HepG2 (cell line): ENCODE results near the gene ANTKMT. TPM values are rescaled to one million over a fixed set of nuclear protein-coding genes. Genes with fewer than 3 reads are reported as not detected.

Experiments used
- CREB1 ChIP-seq, 2 experiments: fragments of 450-650 bp in 1 of 2; IDR thresholded peaks; 2 replicates each; pipeline ENCODE4 v1.6.1; 2016 to 2017; ENCODE audit warnings: control low read depth in 1 of 2, mild to moderate bottlenecking in 1 of 2, missing compliant biosample characterization in 1 of 2, missing genetic modification characterization in 1 of 2
- EEA1 ChIP-seq: sonication (generic); formaldehyde crosslinking; IDR thresholded peaks from 2 replicates; pipeline ENCODE4 v1.5.1; 2020; ENCODE audit warnings: mild to moderate bottlenecking, missing genetic modification reagents, borderline replicate concordance
- HBP1 ChIP-seq: IDR thresholded peaks from 2 replicates; pipeline ENCODE4 v1.6.1; 2016; ENCODE audit warnings: low read depth, control low read depth
- MLX ChIP-seq: IDR thresholded peaks from 2 replicates; pipeline ENCODE4 v1.6.1; 2016
- NBN ChIP-seq: fragments of 450-650 bp; conservative IDR thresholded peaks from 2 replicates; pipeline ENCODE4 v1.6.1; 2017
- RELA ChIP-seq: sonication (generic); formaldehyde crosslinking; IDR thresholded peaks from 2 replicates; pipeline ENCODE4 v1.4.0; 2020; ENCODE audit warnings: missing genetic modification reagents
- RFX5 ChIP-seq: IDR thresholded peaks from 2 replicates; pipeline ENCODE4 v1.6.1; 2011; ENCODE audit warnings: low read depth, low read length, improper control_type of control experiment
- SRSF1 ChIP-seq: fragments of 200-400 bp; formaldehyde crosslinking; optimal IDR thresholded peaks from 2 replicates; pipeline ENCODE3; 2017; ENCODE audit warnings: mild to moderate bottlenecking, low read depth, low read length, moderate library complexity
- TFE3 ChIP-seq: IDR thresholded peaks from 2 replicates; pipeline ENCODE4 v1.6.1; 2016
- TRIM24 ChIP-seq: sonication (generic); formaldehyde crosslinking; IDR thresholded peaks from 2 replicates; pipeline ENCODE4 v1.8.0; 2022; ENCODE audit warnings: mild to moderate bottlenecking, missing genetic modification reagents
- YEATS2 ChIP-seq: sonication (generic); formaldehyde crosslinking; IDR thresholded peaks from 2 replicates; pipeline ENCODE4 v1.4.0; 2020; ENCODE audit warnings: missing genetic modification reagents, borderline replicate concordance
- ZKSCAN1 ChIP-seq: fragments of 150-350 bp; IDR thresholded peaks from 2 replicates; pipeline ENCODE4 v1.6.1; 2014; ENCODE audit warnings: low read length
- ZNF180 ChIP-seq: sonication (generic); formaldehyde crosslinking; IDR thresholded peaks from 2 replicates; pipeline ENCODE4 v1.4.0; 2020; ENCODE audit warnings: low read depth, missing genetic modification reagents, borderline replicate concordance
- ZNF280D ChIP-seq: sonication (generic); formaldehyde crosslinking; IDR thresholded peaks from 2 replicates; pipeline ENCODE4 v1.5.1; 2020; ENCODE audit warnings: mild to moderate bottlenecking, missing genetic modification reagents
- ZNF513 ChIP-seq: sonication (generic); formaldehyde crosslinking; conservative IDR thresholded peaks from 2 replicates; pipeline ENCODE4 v1.5.0; 2020; ENCODE audit warnings: missing genetic modification reagents
- ZNF549 ChIP-seq: sonication (generic); formaldehyde crosslinking; IDR thresholded peaks from 2 replicates; pipeline ENCODE4 v1.5.0; 2020; ENCODE audit warnings: missing genetic modification reagents
- ZNF558 ChIP-seq: sonication (generic); formaldehyde crosslinking; IDR thresholded peaks from 2 replicates; pipeline ENCODE4 v1.9.0; 2022; ENCODE audit warnings: mild to moderate bottlenecking, missing genetic modification reagents, borderline replicate concordance
- ZNF629 ChIP-seq: sonication (generic); formaldehyde crosslinking; conservative IDR thresholded peaks from 2 replicates; pipeline ENCODE4 v1.5.0; 2020; ENCODE audit warnings: missing genetic modification reagents
- ZNF749 ChIP-seq: sonication (generic); formaldehyde crosslinking; IDR thresholded peaks from 2 replicates; pipeline ENCODE4 v1.8.0; 2022; ENCODE audit warnings: mild to moderate bottlenecking, missing genetic modification reagents, moderate library complexity, borderline replicate concordance
- ZNF841 ChIP-seq: sonication (generic); formaldehyde crosslinking; IDR thresholded peaks from 2 replicates; pipeline ENCODE4 v1.8.1; 2023; ENCODE audit warnings: missing genetic modification reagents, borderline replicate concordance
- ZNF883 ChIP-seq: sonication (generic); formaldehyde crosslinking; IDR thresholded peaks from 2 replicates; pipeline ENCODE4 v1.5.1; 2020; ENCODE audit warnings: mild to moderate bottlenecking, missing genetic modification reagents; ENCODE audit errors: not compliant biosample characterization
- polyA plus RNA-seq, 8 experiments: library from polyadenylated mRNA; depleted of rRNA in 3 of 8; stranded (reverse) in 7 of 8; unstranded in 1 of 8; fragments of >200 nt; fragmentation: Illumina TruSeq in 4 of 8; extraction: Trizol in 4 of 8; gene quantifications; 2 replicates each; pipeline versions ENCODE4 v1.2.1 to v1.2.3, GENCODE V29; 2011 to 2016; ENCODE audit warnings: low read depth in 4 of 8, missing spikeins in 1 of 8, mixed read lengths in 1 of 8; ENCODE audit not compliant: insufficient read depth in 1 of 8
- total RNA-seq, 5 experiments: library from RNA; depleted of rRNA; stranded (reverse); fragments of >200 nt; fragmentation: Illumina TruSeq; extraction: Trizol; gene quantifications; 2 replicates each; pipeline ENCODE4 v1.2.3, GENCODE V29; 2016; ENCODE audit warnings: low read depth in 1 of 5

ANTKMT gene
- total and polyA plus RNA-seq, 2 of the 13 experiments (the other 11 are each of a cell fraction or from before 2014, with no cell fraction given) = 7.5 to 47.8 TPM

GRCh38 chr16:700684-701584 lies 20.0 kb upstream of the ANTKMT start (continued):
- TF ChIP-seq TFE3 (no peak; the same call in 1 of the 2 replicates), ZNF749 (CRISPR knock-in tag) (peak; percentile 64; the same call in 1 of the 2 replicates), ZNF629 (CRISPR knock-in tag) (no peak), ZNF180 (CRISPR knock-in tag) (no peak), CREB1 (IDR thresholded peaks at IDR 0.05) (no peak), CREB1 (CRISPR knock-in tag; IDR thresholded peaks at IDR 0.05) (no peak), NBN (no peak), ZNF841 (CRISPR knock-in tag) (peak; percentile 88; the same call in 1 of the 2 replicates), TRIM24 (CRISPR knock-in tag) (no peak), ZNF280D (CRISPR knock-in tag) (no peak), ZNF558 (CRISPR knock-in tag) (peak; percentile 88; the same call in 1 of the 2 replicates), ZKSCAN1 (no peak), SRSF1 (no peak), RELA (CRISPR knock-in tag) (no peak), HBP1 (CRISPR knock-in tag) (peak; percentile 82; the same call in 1 of the 2 replicates), EEA1 (CRISPR knock-in tag) (no peak; the same call in 1 of the 2 replicates), MLX (no peak), RFX5 (no peak), ZNF513 (CRISPR knock-in tag) (no peak), ZNF883 (CRISPR knock-in tag) (peak; percentile 83), YEATS2 (no peak), ZNF549 (peak; percentile 63; the same call in 1 of the 2 replicates)
